ENCODE measurements around the gene ABCC1.
"Not testable (repeated sequence)": the region's sequence is repeated elsewhere in the genome, so short reads cannot be mapped to it uniquely, and the experiment has no call there.

ABCC1 gene

DNA sequence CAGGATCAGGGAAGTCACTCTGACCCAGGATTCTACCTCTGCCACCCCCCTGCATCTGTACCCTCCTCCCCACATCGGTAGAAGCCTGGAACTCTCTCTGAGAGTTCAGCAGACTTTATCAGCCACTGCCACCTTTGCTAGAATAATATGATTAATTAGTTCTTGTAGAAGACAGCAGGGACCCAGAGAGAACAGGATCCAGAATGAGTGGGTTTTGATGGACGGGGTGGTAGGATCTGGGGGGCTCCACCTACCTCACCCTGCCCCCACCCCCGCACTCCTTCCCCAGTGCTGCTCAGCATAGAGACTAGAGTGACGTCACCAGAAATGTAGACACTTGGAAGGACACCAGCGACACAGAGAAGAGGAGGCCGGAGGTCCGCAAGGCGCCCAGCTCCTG lies 240.4 kb downstream of the ABCC1 start:
- DNase-seq (ENCODE audit: low read depth): no peak

DNA sequence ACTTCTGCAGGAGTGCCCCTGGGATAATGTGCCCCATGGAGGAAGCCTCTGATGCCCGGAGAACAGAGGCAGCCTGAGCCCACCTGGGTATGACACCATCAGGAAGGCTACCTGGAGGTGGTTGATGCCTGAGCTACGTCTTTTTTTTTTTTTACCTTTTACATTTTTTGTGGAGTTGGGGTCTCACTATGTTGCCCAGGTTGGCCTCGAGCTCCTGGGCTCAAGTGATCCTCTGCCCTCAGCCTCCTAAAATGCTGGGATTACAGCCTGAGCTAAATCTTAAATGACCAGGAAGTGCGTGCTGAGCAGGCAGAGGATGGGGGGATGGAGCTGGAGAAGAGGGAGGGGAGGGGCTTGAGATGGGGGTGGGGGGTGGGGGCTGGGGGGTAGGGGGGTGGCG lies 241.1 kb downstream of the ABCC1 start:
- no peak for DNase-seq (ENCODE audit: low read depth)

DNA sequence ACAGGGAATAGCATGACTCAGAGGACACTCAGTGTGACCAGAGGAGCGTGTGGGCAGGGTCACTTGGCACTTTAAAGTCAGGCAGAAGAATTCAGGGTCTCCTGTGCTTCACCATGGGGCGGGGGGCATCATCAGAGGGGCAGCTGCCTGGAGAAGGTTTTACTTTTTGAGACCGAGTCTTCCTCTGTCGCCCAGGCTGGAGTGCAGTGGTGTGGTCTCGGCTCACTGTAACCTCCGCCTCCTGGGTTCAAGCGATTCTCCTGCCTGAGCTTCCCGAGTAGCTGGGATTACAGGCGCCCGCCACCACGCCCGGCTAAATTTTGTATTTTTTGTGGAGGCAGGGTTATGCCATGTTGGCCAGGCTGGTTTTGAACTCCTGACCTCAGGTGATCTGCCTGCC lies 241.6 kb downstream of the ABCC1 start:
- not testable (repeated sequence) for DNase-seq (ENCODE audit: low read depth)

DNA sequence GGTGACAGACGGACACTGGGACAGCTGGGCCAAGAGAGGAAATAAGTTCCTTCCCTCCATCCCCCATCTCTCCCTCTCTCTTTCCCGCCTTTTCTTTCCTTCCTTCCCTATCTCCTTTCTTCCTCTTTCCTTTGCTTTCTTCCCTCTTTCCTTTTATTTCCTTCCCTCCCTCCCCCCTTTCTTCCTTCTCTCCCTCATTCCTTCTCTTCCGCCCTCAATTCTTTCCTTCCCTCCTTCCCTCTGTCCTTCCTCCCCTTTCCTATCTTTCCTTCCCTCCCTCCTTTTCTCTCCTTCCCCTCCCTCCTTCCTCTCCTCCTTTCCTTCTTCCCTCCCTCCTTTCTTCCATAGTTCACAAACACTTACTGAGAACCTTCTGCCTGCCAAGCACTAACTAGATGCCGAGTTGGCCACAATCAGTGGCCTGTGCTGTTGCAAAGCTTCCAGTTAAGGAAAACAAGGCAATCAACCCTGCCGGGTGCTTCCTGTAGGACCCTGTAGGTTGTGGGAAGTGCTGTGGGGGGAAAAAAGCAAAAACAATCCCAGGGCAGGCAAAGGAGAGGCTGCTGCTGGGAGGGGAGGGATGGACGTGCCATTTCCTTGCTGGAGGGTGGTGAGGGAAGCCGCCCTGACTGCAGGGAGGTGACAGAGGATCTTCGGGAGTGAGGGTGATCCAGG lies 242.2 kb downstream of the ABCC1 start:
- DNase-seq (ENCODE audit: low read depth): no peak

Data from fibroblast of the conjunctiva (primary cell).